Measurements from ENCODE around the gene SORCS1.

SORCS1 gene

DNA sequence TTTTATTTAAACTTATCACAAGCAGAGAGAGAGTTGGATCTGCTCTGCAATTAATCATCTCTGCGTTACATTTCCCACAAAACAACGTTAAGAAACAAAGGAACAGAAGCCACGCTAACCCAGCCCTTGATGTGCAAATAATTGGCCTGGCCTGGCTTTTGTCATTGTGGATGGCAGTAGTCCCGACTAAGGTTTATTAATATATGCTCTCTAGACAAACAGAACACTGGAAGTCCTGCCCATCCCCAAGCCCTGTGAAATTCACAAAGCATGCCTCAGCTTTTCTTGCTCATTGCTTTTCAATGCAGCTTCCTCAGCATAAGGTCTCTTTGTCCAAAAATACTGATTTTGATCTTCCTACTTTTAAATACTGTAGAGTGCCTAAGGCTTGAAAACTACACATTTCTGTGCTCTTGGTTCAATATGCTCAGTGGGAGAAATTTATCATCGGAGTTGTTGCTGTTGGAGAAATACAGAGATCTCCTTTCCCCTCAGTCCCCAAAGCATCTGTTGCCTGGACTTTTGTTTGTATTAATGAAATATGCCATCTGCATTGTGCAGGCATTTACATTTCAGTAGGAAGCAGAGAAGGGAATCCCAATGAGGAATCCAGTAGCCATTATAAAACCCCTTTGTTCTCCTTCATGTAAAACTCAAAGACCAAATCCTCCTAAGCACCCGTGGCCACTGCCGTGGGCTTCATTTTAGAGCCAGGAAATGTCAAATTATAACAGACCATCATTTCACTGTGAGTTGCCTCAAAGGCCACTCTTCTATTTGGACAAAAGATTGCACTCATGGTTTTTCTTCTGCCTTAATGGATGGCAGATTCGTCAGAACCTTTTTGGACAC, 61.1 kb downstream of the SORCS1 start:
- DNase-seq, result no peak

DNA sequence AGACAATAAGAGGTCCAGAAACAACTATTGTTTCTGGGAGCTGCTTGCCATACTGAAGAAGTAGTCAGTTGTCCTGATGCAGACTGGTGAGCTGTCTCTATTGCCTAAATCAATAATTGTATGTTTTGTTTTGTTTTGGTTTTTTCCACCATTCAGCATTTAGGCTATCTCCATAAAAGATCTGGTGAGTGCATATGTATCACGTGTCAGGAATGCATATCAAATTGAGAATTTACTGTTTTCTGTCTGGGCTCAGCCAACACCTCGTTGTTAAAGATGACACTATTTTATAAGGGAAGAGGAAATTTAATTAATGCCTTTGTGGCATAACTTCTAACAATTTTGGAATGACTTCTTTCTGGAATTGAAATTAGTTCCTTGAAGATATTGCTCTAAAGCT, 66.2 kb downstream of the SORCS1 start:
- no peak for DNase-seq

DNA sequence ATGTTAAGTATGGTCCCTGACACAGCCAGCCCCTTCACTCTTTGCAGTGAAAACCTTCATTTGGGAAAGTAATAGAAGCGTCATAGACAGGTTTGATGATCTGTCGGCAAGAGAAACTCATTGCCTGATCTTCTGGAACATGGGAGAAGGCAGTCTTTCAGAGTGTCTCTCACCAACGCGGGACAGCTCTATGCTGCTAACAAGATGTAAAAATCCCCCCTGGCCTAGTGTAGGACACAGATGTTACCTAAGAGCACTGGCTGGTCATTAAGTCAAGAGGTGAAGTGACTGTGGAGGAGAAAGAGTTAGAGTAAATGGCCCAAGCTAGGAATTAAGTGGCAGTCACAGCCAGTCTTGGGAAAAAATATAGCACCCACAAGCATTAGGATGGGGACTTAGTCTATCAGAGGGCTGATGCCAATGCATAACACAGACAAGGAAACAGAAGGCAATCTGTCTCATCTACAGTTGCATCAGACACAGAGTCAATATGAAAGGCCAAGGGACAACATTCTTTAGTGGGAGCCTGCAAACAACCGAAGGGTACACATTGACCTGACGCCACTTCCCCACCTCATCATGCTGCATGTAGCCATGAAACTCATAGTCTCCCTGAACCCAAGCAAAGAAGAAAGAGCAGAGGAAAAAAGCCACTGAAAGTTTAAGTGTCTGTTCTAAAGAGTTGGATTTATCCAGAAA, 69.5 kb downstream of the SORCS1 start:
- no peak for DNase-seq

DNA sequence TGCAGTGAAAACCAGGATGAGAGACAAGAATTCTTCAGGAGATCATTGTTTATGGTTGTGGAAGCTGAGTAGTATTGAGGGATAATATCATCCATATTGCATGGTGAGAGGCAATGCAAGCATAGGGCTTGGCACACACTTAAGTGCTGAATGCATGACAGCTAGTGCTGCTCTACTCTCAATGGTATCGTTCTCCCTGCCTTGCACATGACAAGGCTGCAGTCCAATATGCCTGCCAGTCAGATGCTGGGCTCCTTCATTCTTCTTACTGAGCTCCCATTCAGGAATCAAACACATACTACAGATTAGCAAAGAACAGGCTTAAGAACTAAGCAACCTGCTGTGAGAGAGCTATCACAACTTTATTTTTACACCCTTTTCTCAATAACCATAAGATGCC, 72.2 kb downstream of the SORCS1 start:
- no peak for DNase-seq

DNA sequence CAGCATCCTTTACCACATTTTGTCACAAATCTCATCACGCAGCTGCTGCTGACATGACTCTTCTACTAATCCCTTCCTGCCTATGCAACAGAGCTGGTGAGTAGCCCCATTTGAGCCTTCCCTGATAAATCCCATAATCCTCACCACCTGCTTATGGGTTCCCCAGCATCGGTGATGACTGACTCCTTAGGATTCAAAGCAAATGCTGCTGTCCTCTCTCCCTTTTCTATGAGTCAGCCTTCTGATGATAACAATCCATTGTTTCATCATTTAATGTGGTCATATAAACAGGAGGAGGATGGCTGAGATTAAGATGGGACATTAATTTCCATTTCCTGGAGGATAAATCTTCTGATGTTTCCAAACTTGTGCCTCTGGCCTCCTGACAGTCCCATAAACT, 73.4 kb downstream of the SORCS1 start:
- DNase-seq, result no peak

DNA sequence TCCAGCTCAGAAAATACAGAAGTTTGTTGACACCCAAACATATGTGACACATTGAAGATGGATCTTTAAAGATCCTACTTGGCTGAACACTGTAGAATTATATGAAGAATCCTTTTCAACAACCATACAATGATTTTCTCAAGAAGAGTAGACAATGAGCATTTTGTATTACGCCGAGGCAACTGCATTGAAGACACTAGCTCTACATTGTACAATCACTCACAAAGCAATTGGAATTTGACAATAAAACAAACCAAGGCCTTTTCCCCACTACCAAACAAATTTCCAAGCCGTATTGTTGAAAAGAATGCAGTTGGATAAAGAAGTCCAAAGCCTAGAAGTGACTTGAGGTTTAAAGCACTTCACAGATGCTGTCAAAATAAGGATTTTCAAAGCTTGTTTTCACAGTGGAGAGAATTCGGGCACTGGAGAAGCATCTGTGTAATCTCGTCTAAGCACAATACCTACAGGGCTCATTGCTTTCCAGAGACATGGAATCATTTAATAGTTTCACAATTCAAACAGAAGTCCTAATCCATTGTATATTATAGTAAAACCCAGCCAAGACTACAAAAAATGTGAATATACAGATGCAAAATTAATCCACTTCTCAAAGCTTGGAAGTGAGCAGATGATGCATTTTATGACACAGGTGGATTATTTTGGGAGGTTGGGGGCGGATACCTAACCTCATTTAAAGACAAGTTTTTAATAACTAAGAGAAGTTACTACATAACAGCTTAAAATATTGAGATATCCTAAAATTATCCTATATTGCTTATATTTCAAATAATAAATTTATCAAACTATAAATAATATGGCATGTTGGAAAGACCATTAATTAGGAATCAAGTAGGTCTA, 78.6 kb downstream of the SORCS1 start:
- DNase-seq, result no peak

DNA sequence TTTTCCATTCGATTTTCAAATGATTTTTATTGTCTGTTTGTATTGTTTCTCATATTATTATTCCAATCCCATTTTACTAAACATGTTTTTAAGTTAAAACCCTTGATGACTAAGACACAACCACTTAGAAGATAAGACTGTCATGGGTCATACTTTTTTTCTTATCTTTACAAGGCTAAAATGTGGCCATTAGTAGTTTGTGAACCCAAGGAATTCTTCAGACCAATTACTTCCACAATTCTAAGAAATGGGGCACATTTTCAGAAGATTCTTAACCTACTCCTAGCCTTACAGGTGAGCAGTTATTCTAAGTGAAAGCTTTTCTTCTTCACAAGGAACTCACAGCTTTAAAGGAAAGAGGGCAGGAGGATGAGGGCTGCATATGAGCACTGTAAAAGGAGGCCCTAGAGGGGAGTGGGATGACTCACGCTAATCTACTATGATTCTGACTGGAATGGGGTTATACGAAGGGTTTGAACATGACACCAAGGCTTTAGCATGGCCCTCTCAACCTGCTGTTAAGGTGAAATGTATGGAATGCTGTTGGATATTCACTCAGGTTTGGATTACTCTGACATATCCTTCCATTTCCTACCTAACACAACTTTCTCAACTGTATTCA, 81.0 kb downstream of the SORCS1 start:
- DNase-seq, result no peak

DNA sequence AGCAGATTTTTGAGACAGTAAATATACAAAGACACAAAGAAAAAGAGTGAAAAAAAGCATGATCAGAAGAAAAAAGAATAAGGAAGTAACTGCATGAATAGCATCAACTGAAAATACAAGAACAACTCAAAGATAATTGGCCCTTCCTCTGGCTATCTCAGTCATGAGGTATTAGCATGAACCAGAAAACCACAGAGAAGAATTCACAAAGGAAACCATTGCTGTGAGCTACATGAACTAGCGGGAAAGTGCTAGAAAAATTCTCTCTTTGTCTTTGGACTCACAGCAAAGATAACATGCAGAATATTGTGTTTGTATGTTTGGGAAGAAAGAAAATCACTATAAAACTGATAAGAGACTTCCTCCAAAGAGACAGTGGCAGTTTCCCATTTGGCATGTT, 82.9 kb downstream of the SORCS1 start:
- DNase-seq, result no peak

DNA sequence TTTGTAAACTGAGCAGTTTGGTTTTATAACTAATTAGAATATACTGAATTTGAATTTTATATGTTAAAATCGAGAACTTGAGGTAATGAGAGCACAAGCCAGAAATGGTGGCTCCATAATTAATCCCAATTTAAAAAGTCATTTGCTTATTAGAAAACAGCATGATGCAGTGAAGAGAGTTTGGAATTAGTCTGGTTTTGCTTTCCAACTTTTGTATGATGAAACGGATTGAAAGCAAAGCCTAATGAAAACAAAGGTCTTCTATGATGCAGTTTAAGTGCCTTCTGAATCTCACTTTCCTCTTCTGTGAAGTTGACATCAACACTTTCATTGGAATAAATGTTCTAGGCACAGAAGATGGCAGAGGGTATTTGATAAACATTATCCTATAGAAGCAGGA, 89.4 kb downstream of the SORCS1 start:
- no peak for DNase-seq

DNA sequence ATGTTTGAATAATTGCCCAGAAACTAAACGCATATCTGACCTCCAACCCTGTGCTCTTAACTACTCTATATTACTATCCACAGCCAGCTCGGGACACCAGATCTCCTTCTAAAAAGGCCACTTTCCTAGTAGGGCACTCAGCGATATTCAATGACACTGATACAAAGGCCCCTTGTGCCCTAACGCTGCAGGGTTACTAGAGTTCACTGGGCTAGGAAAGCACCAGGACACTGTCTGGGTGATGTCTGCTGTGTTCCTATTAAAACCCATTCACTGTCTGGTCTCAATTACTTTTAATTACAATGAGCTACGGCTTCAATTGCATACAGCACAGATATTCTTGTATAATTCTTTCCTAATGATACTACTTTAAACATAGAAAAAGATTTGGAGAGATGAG, 91.7 kb downstream of the SORCS1 start:
- DNase-seq, result no peak

DNA sequence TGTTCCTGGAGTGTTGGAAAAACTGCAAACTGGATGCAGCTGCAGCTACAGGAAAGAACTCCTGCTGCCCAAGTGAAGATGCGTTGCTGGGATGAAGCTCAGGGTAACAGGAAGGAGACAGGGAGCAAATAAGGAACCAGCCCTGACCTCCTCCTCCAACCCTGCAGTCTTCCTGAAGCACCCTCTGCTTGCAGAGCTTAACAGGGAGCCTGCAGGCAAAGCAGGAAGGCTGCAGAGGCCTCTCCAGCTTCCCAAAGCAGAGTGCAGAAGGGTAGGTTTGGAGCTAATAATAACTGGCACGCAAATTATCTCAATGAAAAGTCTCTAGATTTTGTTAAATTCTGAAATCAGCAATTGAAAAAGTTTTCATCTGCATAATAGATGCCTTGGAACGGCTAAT, 92.5 kb downstream of the SORCS1 start:
- no peak for DNase-seq

DNA sequence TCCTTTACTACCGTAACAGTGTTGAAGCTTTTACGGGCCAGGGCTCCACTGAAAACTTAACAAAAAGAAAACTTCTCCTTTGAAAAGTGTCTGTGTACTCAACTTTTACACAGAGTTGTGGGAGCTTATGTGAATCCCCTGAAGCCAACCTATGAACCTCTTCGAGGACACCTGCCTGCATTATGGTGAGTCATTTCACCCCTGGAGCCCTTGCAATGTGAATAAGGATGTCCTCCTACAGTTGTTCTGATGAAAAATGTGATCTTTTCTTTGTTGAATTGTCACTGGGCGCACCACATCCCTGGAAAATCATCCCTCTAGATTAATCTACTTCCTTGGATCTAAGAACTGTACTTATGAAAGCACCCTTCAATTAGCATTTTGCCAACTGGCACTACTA, 93.2 kb downstream of the SORCS1 start:
- DNase-seq, result no peak

DNA sequence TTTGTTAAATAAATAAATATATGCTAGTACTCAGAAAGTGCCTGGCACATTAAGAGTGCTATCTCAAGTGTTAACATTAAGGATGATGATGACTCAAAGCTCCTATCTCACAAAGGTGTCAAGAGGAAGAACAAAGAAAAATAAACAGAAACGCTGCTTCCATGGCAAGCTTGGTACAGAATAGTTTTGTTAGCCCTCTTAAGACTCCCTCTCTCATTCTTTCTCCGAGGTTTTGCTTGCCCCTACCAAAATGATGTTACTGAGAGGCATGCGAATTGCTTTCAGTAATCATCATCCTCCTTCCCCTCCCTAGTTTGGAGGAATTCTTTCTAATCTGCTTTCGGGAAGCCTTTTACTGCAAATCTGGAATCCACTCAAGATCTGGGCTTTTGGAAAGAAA, 96.7 kb downstream of the SORCS1 start:
- no peak for DNase-seq

DNA sequence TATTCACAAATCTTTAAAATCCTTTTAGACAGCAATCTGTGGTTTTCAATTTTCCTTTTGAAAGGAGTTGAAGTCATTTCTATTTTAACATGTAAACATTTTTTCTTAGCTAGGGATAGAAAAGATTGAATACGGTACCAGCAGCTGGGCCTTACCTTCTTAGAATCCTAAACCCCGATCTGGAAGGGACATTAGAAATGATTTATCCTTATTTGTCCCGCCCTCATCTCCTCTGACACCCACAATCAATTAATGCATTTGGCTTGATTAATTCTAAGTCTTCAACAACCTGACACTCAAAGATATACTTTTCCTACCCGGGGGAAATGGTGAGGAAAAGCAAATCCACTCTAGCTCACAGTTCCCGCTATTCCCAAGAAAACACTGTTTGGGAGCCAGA, 100.4 kb downstream of the SORCS1 start:
- DNase-seq, result no peak

DNA sequence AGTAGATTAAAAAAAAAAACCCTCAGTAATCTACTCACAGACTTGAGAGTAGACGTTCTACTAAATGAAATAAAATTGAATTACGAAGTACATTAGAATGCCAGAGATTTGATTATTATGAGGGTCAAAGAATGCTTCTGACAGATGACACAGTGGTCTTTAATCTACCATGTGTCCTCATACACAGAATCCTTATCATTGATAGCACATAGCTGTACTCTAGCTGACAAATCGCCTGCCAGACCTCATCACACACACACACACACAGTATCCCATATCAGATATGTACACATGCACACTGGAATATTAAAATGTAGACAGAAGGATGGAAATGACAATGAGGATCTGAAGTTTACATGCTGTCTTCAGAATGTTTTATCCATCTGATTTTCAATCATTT, 104.6 kb downstream of the SORCS1 start:
- DNase-seq, result no peak

DNA sequence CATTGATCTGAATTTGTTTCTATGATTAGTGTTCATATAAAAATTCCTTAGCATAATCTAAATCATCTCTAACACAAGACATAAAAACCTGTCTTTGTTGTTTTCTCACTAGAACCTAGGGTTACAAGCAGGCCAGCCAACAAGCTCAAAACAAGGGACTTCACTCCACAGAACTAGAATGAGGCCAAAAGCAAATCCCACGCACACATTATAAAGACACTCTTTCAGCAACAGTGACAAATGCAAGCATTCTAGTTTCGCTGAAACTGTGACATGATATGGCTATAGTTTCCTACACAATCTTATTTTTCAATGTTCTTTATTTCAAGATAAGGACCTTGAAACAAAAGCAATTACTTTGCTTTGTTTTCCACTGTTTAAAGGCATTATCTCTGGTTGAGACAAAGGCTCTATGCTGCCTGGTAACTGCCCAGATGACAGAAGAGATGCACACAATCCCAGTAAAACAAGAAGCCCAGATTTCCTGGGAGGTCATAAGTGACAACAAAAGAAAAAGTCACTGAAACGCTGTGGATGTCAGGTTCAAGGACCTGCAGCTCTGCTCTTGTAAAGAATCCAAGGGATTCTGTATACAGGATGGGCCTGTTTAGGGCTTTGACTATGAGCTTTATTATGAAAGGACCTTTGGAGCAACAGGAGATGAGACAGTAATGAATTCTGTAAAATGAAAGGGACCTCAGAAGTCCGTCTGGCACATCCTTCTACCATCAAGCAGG, 105.3 kb downstream of the SORCS1 start:
- DNase-seq, result no peak

DNA sequence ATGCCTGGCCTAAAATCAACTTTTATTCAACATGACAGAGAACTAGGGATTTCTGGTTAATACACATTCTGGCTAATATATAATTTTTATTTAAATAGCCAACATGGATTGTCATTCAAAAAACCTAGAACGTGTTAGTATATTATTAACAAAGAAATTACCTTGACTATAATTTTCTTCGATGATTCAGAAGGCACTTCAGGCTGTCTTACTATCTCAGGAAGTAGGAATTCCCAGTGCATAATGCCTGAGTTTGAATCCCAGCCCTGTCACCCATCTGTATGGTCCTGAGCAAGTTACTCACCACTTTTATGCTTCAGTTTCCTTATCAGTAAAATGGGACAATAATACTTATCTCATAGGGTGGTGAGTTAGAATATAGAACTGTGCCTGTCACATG, 106.2 kb downstream of the SORCS1 start:
- no peak for DNase-seq

DNA sequence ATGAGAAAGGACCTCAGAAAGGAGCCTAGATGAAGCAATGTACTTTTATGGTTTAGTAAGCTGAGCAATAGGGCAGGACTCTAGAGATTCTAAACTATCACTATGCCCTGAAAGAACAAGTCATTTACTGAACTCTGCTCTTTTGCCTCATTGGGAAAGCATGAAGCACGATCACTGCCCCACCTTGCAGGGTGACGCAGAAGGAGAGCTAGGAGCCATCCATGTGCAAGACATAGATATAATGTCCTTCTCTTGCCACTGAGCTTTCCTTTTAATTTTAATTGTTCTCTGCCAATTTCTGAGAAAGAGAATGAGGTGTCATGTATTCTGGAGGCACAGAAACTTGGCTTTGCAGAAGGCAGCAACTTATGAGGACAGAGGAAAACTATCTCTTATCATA, 108.3 kb downstream of the SORCS1 start:
- no peak for DNase-seq

DNA sequence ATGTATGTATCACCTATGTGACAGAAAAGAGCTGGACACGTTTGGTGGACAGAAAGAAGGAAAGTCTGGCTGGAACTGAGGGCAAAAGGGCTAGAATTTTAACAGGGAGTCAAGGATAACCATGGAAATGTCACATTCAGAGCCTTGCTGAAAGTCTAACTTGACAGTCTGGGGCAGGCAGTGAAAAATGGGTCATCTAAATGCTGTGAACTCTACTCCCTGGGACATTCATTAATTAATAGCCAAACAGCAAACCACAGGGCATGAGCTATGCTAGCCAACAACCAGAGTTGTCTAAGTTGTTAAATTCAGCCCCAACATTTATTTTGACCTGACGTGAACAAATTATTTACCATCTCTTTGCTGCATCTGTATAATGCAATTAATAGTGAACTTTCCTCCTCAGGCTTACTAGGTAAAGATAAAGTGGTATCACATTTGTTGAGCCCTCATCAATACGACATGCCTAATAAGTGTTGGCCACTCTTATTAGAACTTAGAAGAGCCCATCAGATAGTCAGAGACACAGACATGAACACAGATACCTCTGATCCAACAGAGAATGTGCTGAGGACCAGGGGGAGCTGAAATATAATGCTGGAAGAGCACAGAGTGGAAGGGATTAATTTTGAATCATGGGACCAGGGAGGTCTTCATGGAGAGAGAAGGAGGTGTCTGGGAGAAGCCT, 109.9 kb downstream of the SORCS1 start:
- DNase-seq, result no peak

DNA sequence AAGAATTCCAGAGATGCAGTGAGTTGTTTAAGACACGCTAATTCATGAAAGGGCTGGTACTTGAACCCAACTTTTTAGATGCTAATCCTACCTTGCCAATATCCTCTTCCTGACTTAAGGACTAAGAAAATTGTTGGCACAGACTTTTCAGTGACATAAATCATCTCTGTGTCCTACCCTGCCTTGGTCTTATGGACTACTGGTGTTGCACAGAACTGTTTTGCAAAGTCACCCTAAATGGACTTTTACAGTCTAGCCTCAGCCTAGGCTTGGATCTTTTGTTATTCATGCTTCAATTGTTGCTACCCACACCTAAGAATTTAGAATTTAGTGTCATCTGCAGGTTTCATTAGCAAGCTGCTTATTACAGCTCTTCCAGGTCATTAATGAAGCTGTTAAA, 112.7 kb downstream of the SORCS1 start:
- no peak for DNase-seq

DNA sequence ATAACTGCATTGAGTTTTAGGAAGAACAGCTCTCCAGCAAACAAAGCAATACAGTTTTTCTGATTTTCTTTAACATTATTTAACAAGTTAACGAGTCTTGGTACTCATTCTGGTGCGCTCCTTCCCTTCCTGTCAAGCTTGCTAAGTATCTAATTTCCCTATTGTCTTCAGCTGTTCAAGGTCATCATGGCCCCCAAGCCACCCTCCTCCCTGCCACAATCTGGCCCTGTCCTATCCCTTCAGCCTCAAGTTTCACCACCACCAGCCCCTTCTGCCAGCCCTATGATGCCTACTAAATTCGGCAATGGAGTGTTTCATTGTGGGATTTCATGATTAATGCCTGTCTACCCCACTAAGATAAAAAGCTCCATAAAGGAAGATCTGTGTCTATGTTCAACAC, 121.0 kb downstream of the SORCS1 start:
- DNase-seq, result no peak

All from NCI-H774 (cell line).